Astrocyte (in vitro differentiated cells and primary cell): ENCODE data around the gene CLASP1.

ENCODE experiments used
- CTCF ChIP-seq: IDR thresholded peaks from 2 replicates; pipeline ENCODE4 v1.5.1; 2011; ENCODE audit warnings: low read depth, mild to moderate bottlenecking, inconsistent platforms, low read length, moderate library complexity; ENCODE audit not compliant: insufficient read depth
- EZH2 ChIP-seq: IDR thresholded peaks from 2 replicates; pipeline ENCODE4 v1.6.1; 2012; ENCODE audit warnings: mild to moderate bottlenecking, low read length, inconsistent platforms; ENCODE audit not compliant: insufficient read depth

DNA sequence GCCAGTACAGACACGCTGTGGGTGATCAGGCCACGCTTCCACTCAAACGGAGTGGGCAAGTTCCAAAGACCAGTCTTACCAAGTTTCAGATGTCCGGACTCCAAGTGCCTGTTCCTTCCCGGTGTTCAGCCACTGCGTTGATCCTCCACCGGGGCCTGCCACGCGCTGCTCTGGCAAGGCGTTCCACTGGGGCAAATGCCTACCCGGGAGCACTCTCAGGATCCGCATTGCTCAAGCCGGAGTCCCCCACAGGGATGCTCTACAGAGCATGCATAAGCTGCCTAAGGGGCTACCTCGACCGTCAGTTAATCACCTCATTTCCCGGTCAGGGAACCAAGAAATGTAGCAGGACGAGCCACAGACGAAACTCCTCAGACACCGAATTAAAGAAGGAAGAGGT, 37.0 kb upstream of the CLASP1 start:
- TF ChIP-seq CTCF (no peak), EZH2 (no peak)
